Transverse colon (tissue), 4 donors: Measurements from ENCODE around the gene CST7. TPM values are rescaled to one million over a fixed set of nuclear protein-coding genes. Genes with fewer than 3 reads are reported as not detected.
A peak's percentile ranks its signal among the peaks of the same experiment; 100 is the strongest.
"Not testable (repeated sequence)": the region's sequence is repeated elsewhere in the genome, so short reads cannot be mapped to it uniquely, and the experiment has no call there.

Experiments used
- DNase-seq: peaks from one replicate; pipeline ENCODE4 v3.0.0-alpha.2; 2019
- H3K27ac ChIP-seq, 4 donors: fragments of 200-600 bp; sonication (generic); 2 replicates each; pipeline ENCODE4 v1.5.1; 2016 to 2018; ENCODE audit warnings: inconsistent platforms in 4 of 4
- H3K27me3 ChIP-seq: fragments of 200-600 bp; sonication (generic); 2 replicates; pipeline ENCODE4 v1.5.1; 2017; ENCODE audit warnings: inconsistent platforms
- H3K36me3 ChIP-seq, 4 donors: fragments of 200-600 bp; sonication (generic); 2 replicates each; pipeline ENCODE4 v1.5.1; 2017 to 2019; ENCODE audit warnings: inconsistent platforms in 4 of 4
- H3K4me1 ChIP-seq, 4 donors: fragments of 200-600 bp; sonication (generic); 2 replicates each; pipeline ENCODE4 v1.5.1; 2017 to 2020; ENCODE audit warnings: inconsistent platforms in 4 of 4
- H3K4me3 ChIP-seq, 4 donors: fragments of 200-600 bp; sonication (generic); 1 replicate in 1 of 4; 2 replicates in 3 of 4; pipeline versions ENCODE4 v1.5.1 to v1.6.1; 2017 to 2019; ENCODE audit warnings: inconsistent platforms in 4 of 4
- H3K9me3 ChIP-seq, 2 donors: fragments of 200-600 bp; sonication (generic); 2 replicates each; pipeline ENCODE4 v1.5.1; 2017 to 2019; ENCODE audit warnings: inconsistent platforms in 2 of 2
- CTCF ChIP-seq, 5 experiments: fragments of 200-600 bp in 3 of 5; fragments of 450-650 bp in 2 of 5; sonication (generic) in 3 of 5; IDR thresholded peaks; 1 replicate in 2 of 5; 2 replicates in 3 of 5; pipeline ENCODE4 v1.5.1; 2016 to 2017; ENCODE audit warnings: antibody characterized with exemption in 5 of 5, inconsistent platforms in 3 of 5, mild to moderate bottlenecking in 2 of 5, moderate library complexity in 1 of 5
- EP300 ChIP-seq: sonication (generic); formaldehyde crosslinking; IDR thresholded peaks from one replicate; pipeline ENCODE4 v1.6.1; 2017; ENCODE audit warnings: antibody characterized with exemption, low read depth
- POLR2A ChIP-seq: fragments of 450-650 bp; IDR thresholded peaks from one replicate; pipeline ENCODE4 v1.6.1; 2016; ENCODE audit warnings: antibody characterized with exemption, mild to moderate bottlenecking, moderate library complexity
- POLR2AphosphoS5 ChIP-seq, 3 donors: sonication (generic); formaldehyde crosslinking; IDR thresholded peaks; one replicate each; pipeline ENCODE4 v1.6.1; 2016; ENCODE audit warnings: antibody characterized with exemption in 3 of 3
- WGBS, 2 donors: methylation state at CpG; one replicate each; pipeline ENCODE4 v1.1.5; 2018; ENCODE audit warnings: low coverage in 1 of 2; 5-methylcytosine and 5-hydroxymethylcytosine counted together
- in situ Hi-C, 4 donors: fragments of 200-750 bp; cut with MboI; loops; one replicate each; pipeline versions ENCODE4 v1.15.0 to v1.15.1; 2017; ENCODE audit warnings: low sequenced_read_pairs in 3 of 4, low pct_ligation_motif_present in 1 of 4, low pct_unique_long_range_greater_than_20kb in 1 of 4
- intact Hi-C: fragments of 100-400 bp; cut with DNase I; formaldehyde crosslinking; loops from one replicate; pipeline ENCODE4 v1.15.1; 2023; ENCODE audit warnings: low total_unique reads
- total RNA-seq, 4 donors: library from RNA; depleted of rRNA; stranded (reverse); fragments of >200 nt; gene quantifications; one replicate each; pipeline ENCODE4 v1.1.0, GENCODE V29; 2016

CST7 gene
- total RNA-seq, 4 donors from 2014 or later = 3.2 to 3.3 TPM; not detected in 2

DNA sequence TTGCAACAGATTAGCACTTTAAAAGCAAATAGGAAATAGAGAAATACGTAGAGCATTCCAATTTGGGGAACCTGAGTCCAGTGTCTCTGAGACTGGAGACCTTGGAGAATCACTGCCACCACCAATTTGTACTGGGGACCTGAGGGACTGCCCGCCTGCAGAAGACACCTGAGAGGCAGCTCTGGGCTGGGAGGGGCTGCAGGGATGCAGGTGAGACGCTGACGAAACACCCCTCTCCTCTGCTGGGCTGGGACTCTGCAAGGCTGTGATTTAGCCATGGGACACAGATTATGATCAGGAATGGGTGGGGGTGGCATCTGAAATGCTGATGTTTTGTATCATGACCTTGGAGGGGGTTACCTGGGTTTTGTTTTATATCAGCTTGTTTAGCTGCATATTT, 50.5 kb downstream of the CST7 start:
- in situ Hi-C loops (loop anchor here (5.0 to 25.0 kb wide), 8 partner anchors 63 to 413 kb away; partner anchors contain the start of genes ENTPD6 (in 2 of the 4), ABHD12 (in 1 of the 4) and GINS1 (in 1 of the 4)), intact Hi-C loops (loop anchor here (10.0 kb wide), 1 partner anchor 405 kb away; the partner anchor contains the start of gene GINS1)
- peak; percentile 3 for DNase-seq
- H3K27me3 ChIP-seq = no peaks in the 10 kb centered on the region
- H3K36me3 ChIP-seq = peaks cover 0 to 9% (median 0%) of the 10 kb centered on the region in 4 donors
- WGBS, 2 donors = 83 to 90% methylated on average over 1 to 4 of the region's 4 CpGs
- no peaks in the 10 kb centered on the region for H3K9me3 ChIP-seq
- peak overlapping the region in 3 of 4 donors; percentile 30 to 60 (median 38) for H3K27ac ChIP-seq
- peaks cover 0 to 21% (median 2%) of the 10 kb centered on the region in 4 donors for H3K4me1 ChIP-seq
- no peak for TF ChIP-seq POLR2AphosphoS5 (IDR thresholded peaks at IDR 0.05)
- TF ChIP-seq EP300 = no peak
- TF ChIP-seq POLR2A = no peak
- TF ChIP-seq CTCF (IDR thresholded peaks at IDR 0.05) = no peak
- H3K4me3 ChIP-seq = no peak overlapping the region

DNA sequence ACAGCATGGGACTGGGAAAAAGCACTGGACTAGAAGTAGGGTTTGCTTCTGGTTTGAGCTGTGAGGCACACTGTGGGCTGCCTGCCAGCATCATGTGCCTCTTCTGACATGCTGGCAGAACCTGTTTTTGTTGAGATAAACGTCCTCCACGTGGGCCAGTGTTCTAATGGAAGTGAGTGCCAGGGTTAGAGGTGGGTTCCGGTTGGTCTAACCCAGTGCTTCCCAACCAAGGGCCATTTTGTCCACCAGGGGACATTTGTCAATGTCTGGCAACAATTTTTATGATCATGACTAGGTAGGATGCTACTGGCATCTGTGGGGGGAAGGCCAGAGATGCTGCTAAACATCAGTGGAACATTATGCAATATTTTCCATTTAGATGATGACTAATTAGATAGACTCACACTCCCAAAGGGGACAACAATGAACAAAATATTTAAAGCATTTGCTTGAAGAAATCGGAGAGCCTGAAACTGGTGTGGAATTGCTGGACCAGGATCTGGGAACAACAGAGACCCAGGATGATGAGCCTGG, 51.3 kb downstream of the CST7 start:
- in situ Hi-C loops (loop anchor here in 1 of 4 donors (25.0 kb wide), 1 partner anchor 162 kb away; no protein-coding TSS in a partner anchor), intact Hi-C loops (no loop called here)
- peak in 1 of 5 experiments; percentile 7 for TF ChIP-seq CTCF (IDR thresholded peaks at IDR 0.05)
- peak; percentile 55 to 69 (median 62) for TF ChIP-seq POLR2AphosphoS5 (IDR thresholded peaks at IDR 0.05)
- TF ChIP-seq POLR2A = no peak
- TF ChIP-seq EP300 = no peak
- H3K36me3 ChIP-seq = peaks cover 0 to 9% (median 0%) of the 10 kb centered on the region in 4 donors
- H3K27me3 ChIP-seq = no peaks in the 10 kb centered on the region
- no peaks in the 10 kb centered on the region for H3K9me3 ChIP-seq
- peak; percentile 38 for DNase-seq
- WGBS, 2 donors = 26 to 83% methylated on average over 1 to 4 of the region's 4 CpGs
- H3K4me3 ChIP-seq = no peak overlapping the region
- peak overlapping the region in 3 of 4 donors; percentile 29 to 60 (median 31) for H3K27ac ChIP-seq
- H3K4me1 ChIP-seq = peaks cover 0 to 23% (median 2%) of the 10 kb centered on the region in 4 donors

DNA sequence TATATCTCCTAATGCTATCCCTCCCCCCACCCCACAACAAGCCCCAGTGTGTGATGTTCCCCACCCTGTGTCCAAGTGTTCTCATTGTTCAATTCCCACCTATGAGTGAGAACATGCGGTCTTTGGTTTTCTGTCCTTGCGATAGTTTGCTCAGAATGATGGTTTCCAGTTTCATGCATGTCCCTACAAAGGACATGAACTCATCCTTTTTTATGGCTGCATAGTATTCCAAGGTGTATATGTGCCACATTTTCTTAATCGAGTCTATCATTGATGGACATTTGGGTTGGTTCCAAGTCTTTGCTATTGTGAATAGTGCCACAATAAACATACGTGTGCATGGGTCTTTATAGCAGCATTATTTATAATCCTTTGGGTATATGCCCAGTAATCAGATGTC, 52.3 kb downstream of the CST7 start:
- peak overlapping the region in 1 of 4 donors; percentile 60 for H3K27ac ChIP-seq
- WGBS, 2 donors = 92 to 95% methylated on average over 3 to 4 of the region's 4 CpGs
- intact Hi-C loops, H3K9me3 ChIP-seq, H3K27me3 ChIP-seq, H3K4me3 ChIP-seq, DNase-seq, H3K36me3 ChIP-seq: not testable (repeated sequence)
- in situ Hi-C loops = loop anchor here in 1 of 4 donors (25.0 kb wide), 1 partner anchor 161 kb away; no protein-coding TSS in a partner anchor
- H3K4me1 ChIP-seq = peaks cover 0 to 22% (median 6%) of the 10 kb centered on the region in 4 donors

GRCh38 chr20:25003002-25003401, 53.9 kb downstream of the CST7 start:
- Histone ChIP-seq H3K36me3 (peaks cover 0 to 10% (median 4%) of the 10 kb centered on the region in 4 donors), H3K9me3 (no peaks in the 10 kb centered on the region), H3K27me3 (no peaks in the 10 kb centered on the region), H3K4me3 (no peak overlapping the region), H3K27ac (no peak overlapping the region), H3K4me1 (peaks cover 0 to 22% (median 6%) of the 10 kb centered on the region in 4 donors)
- no peak for DNase-seq
- intact Hi-C loops (no loop called here), in situ Hi-C loops (loop anchor here in 1 of 4 donors (25.0 kb wide), 1 partner anchor 159 kb away; no protein-coding TSS in a partner anchor)
- TF ChIP-seq POLR2A (no peak), POLR2AphosphoS5 (IDR thresholded peaks at IDR 0.05) (no peak), CTCF (IDR thresholded peaks at IDR 0.05) (no peak), EP300 (no peak)
- WGBS, 2 donors = 84 to 100% methylated on average over 1 of the region's 1 CpG
